ENCODE data around the gene RPL36. TPM values are rescaled to one million over a fixed set of nuclear protein-coding genes. Genes with fewer than 3 reads are reported as not detected.

RPL36 gene
- total RNA-seq, 6 donors from 2014 or later, result 290 to 626 (median 442) TPM

- Histone ChIP-seq H3K4me1 (no peaks in the 10 kb centered on the region), H3K9me3 (no peaks in the 10 kb centered on the region), H3K27ac (no peak overlapping the region), H3K27me3 (no peaks in the 10 kb centered on the region), H3K36me3 (peaks cover 42 to 71% (median 63%) of the 10 kb centered on the region in 4 donors), H3K4me3 (no peak overlapping the region)
- TF ChIP-seq POLR2A (IDR thresholded peaks at IDR 0.05) (no peak), EP300 (IDR thresholded peaks at IDR 0.05) (no peak), CTCF (IDR thresholded peaks at IDR 0.05) (no peak), POLR2AphosphoS5 (IDR thresholded peaks at IDR 0.05) (no peak)
- ATAC-seq (ENCODE audit: low FRiP score in 2 of 2), result no peak
- DNase-seq, result peak in 1 of 2 donors; percentile 45
- WGBS, 2 donors, result 81 to 100% methylated on average over 1 to 9 of the region's 11 CpGs
Measured at GRCh38 chr19:5669212-5669611, 20.9 kb upstream of the RPL36 start.

- Histone ChIP-seq H3K9me3 (no peaks in the 10 kb centered on the region), H3K36me3 (peaks cover 24 to 47% (median 39%) of the 10 kb centered on the region in 4 donors), H3K27me3 (no peaks in the 10 kb centered on the region), H3K27ac (no peak overlapping the region), H3K4me3 (no peak overlapping the region), H3K4me1 (no peaks in the 10 kb centered on the region)
- no peak for ATAC-seq (ENCODE audit: low FRiP score in 2 of 2)
- TF ChIP-seq POLR2AphosphoS5 (IDR thresholded peaks at IDR 0.05), result no peak
- TF ChIP-seq POLR2A (IDR thresholded peaks at IDR 0.05), result no peak
- no peak for TF ChIP-seq EP300 (IDR thresholded peaks at IDR 0.05)
- no peak for TF ChIP-seq CTCF (IDR thresholded peaks at IDR 0.05)
- 95 to 100% methylated on average over 4 to 7 of the region's 7 CpGs for WGBS, 2 donors
- DNase-seq, result no peak
Measured at GRCh38 chr19:5671600-5671999, 18.5 kb upstream of the RPL36 start.

- TF ChIP-seq CTCF (IDR thresholded peaks at IDR 0.05), result no peak
- no peak for TF ChIP-seq POLR2A (IDR thresholded peaks at IDR 0.05)
- TF ChIP-seq POLR2AphosphoS5 (IDR thresholded peaks at IDR 0.05), result no peak
- no peak for TF ChIP-seq EP300 (IDR thresholded peaks at IDR 0.05)
- WGBS, 2 donors, result 92 to 95% methylated on average over 12 to 13 of the region's 13 CpGs
- Histone ChIP-seq H3K27me3 (no peaks in the 10 kb centered on the region), H3K4me3 (no peak overlapping the region), H3K27ac (no peak overlapping the region), H3K4me1 (no peaks in the 10 kb centered on the region), H3K9me3 (no peaks in the 10 kb centered on the region), H3K36me3 (peaks cover 12 to 36% (median 28%) of the 10 kb centered on the region in 4 donors)
- ATAC-seq (ENCODE audit: low FRiP score in 2 of 2) (no peak), DNase-seq (no peak)
Measured at GRCh38 chr19:5672708-5673459, 17.2 kb upstream of the RPL36 start.

- WGBS, 2 donors, result 100% methylated on average over 1 of the region's 1 CpG
- DNase-seq (no peak), ATAC-seq (ENCODE audit: low FRiP score in 2 of 2) (no peak)
- peaks cover 8 to 28% (median 21%) of the 10 kb centered on the region in 4 donors for H3K36me3 ChIP-seq
- H3K9me3 ChIP-seq, result no peaks in the 10 kb centered on the region
- no peak overlapping the region for H3K27ac ChIP-seq
- no peak overlapping the region for H3K4me3 ChIP-seq
- H3K27me3 ChIP-seq, result no peaks in the 10 kb centered on the region
- H3K4me1 ChIP-seq, result no peaks in the 10 kb centered on the region
- TF ChIP-seq POLR2AphosphoS5 (IDR thresholded peaks at IDR 0.05) (no peak), CTCF (IDR thresholded peaks at IDR 0.05) (no peak), POLR2A (IDR thresholded peaks at IDR 0.05) (no peak)
Measured at GRCh38 chr19:5673752-5674151, 16.3 kb upstream of the RPL36 start.

- no peak overlapping the region for H3K4me3 ChIP-seq
- ATAC-seq (ENCODE audit: low FRiP score in 2 of 2) (no peak), DNase-seq (no peak)
- no peaks in the 10 kb centered on the region for H3K27me3 ChIP-seq
- H3K4me1 ChIP-seq, result peaks cover 8 to 9% (median 8%) of the 10 kb centered on the region in 4 donors
- H3K9me3 ChIP-seq, result no peaks in the 10 kb centered on the region
- H3K36me3 ChIP-seq, result peaks cover 0 to 18% (median 11%) of the 10 kb centered on the region in 4 donors
- 90 to 93% methylated on average over 4 to 5 of the region's 5 CpGs for WGBS, 2 donors
- no peak for TF ChIP-seq EP300 (IDR thresholded peaks at IDR 0.05)
- TF ChIP-seq POLR2A (IDR thresholded peaks at IDR 0.05), result no peak
- TF ChIP-seq POLR2AphosphoS5 (IDR thresholded peaks at IDR 0.05), result no peak
- TF ChIP-seq CTCF (IDR thresholded peaks at IDR 0.05), result no peak
- no peak overlapping the region for H3K27ac ChIP-seq
Measured at GRCh38 chr19:5674714-5675113, 15.4 kb upstream of the RPL36 start.

Measured in upper lobe of left lung (tissue), 6 donors.